Smooth muscle cell of trachea (primary cell): ENCODE results near the gene ATP2B2. TPM values are rescaled to one million over a fixed set of nuclear protein-coding genes. Genes with fewer than 3 reads are reported as not detected.

Experiments used
- total RNA-seq: library from RNA; depleted of rRNA; stranded (reverse); fragments of >200 nt; gene quantifications from 2 replicates; pipeline ENCODE4 v1.2.1, GENCODE V29; 2014

The ATP2B2 gene
- total RNA-seq: not detected in 2 replicates

DNA sequence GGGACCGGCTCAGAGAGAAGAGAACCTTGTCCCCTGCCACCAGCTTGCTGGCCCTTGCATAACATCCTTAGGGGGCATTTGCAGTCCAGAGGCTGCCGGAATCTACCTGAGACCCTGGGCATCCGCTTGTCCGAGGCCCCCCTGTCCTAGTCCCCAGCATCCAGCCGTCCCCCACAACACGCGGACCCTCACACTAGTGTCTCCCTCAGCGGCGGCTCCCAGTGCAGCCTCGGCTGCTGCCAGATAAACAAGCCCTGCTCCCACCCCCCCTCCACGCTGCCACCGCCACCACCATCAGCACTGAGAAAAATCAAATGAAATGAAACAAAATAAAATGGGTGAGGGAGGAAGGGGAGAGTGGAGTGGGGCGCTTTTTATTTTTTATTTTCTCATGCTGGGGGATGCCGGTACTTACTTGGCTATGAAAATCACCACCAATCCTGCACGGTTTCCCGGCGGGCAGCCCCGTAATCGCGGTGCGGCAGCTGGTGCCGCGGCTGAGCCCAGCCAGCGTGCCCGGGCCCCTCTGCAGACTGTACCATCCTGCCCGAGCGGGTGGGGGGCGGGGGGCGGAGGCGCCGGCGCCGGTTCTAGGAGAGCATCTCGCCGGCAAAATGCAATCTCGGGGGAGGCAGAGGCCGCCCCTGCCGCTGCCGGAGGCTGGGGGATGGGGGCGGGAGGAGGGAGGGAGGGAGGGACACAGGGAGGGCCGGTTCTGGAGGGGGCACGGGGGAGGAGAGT is at the start of gene ATP2B2:
TSS of gene ATP2B2 (minus strand) at position 537 of the 741 bp plus-strand sequence. CDS start 56,043 bp downstream, outside the sequence.

GRCh38 chr3:10292505-10293419 is 212.6 kb downstream of the ATP2B2 start, which contains the start of gene GHRL:
GHRL (minus strand) TSS chr3:10292947; CDS start chr3:10290180, 2,767 bp downstream.

Other genes starting within 250 kb of the ATP2B2 start
- gene GHRL, start 212.6 kb downstream of the ATP2B2 start, total RNA-seq: 0.29 TPM in 1 of 2 replicates, not detected in the other
- gene SEC13, start 184.5 kb downstream of the ATP2B2 start, total RNA-seq: 331 and 378 TPM in 2 replicates